ENCODE data around the gene KCNJ12.
"Not testable (repeated sequence)": the region's sequence is repeated elsewhere in the genome, so short reads cannot be mapped to it uniquely, and the experiment has no call there.

- not testable (repeated sequence) for TF ChIP-seq POLR2AphosphoS5, EP300, CTCF, POLR2A (IDR thresholded peaks at IDR 0.05)
Measured at GRCh38 chr17:21407752-21408151, 31.6 kb downstream of the KCNJ12 start.
